ENCODE measurements around the gene BLACAT1.

Gene BLACAT1

GRCh38 chr1:205441318-205441633 is 14.6 kb downstream of the BLACAT1 start:
- TF ChIP-seq EGR1 (IDR thresholded peaks at IDR 0.05) (no peak), YY1 (IDR thresholded peaks at IDR 0.05; ENCODE audit: low read depth) (no peak), EP300 (IDR thresholded peaks at IDR 0.05; ENCODE audit: borderline replicate concordance) (no peak; the same call in 1 of the 2 replicates), USF1 (IDR thresholded peaks at IDR 0.05) (0 out of 2 replicates have a peak, but pooled peaks have one; percentile 13), TEAD4 (IDR thresholded peaks at IDR 0.05) (no peak; the same call in 1 of the 2 replicates), MAX (IDR thresholded peaks at IDR 0.05) (no peak), CREB1 (IDR thresholded peaks at IDR 0.05; ENCODE audit: low read depth) (no peak), NFIC (IDR thresholded peaks at IDR 0.05) (peak; percentile 28; the same call in 1 of the 2 replicates)

- no peak for TF ChIP-seq ZBTB7A (IDR thresholded peaks at IDR 0.05; ENCODE audit: low read depth)
- peak; percentile 66; the same call in 1 of the 2 replicates for TF ChIP-seq TCF12 (IDR thresholded peaks at IDR 0.05; ENCODE audit: low read depth)
- no peak for TF ChIP-seq RAD21 (IDR thresholded peaks at IDR 0.05; ENCODE audit: low read depth)
- 0 out of 2 replicates have a peak, but pooled peaks have one; percentile 30 for TF ChIP-seq YY1 (IDR thresholded peaks at IDR 0.05; ENCODE audit: low read depth)
- 0 out of 2 replicates have a peak, but pooled peaks have one; percentile 52 for TF ChIP-seq TEAD4 (IDR thresholded peaks at IDR 0.05)
- TF ChIP-seq EP300 (IDR thresholded peaks at IDR 0.05; ENCODE audit: borderline replicate concordance), result peak; percentile 71; the same call in 1 of the 2 replicates
- no peak for TF ChIP-seq USF1 (IDR thresholded peaks at IDR 0.05)
- no peak for TF ChIP-seq CREB1 (IDR thresholded peaks at IDR 0.05; ENCODE audit: low read depth)
- TF ChIP-seq MAX (IDR thresholded peaks at IDR 0.05), result peak; percentile 50; the same call in 1 of the 2 replicates
- no peak for TF ChIP-seq REST (IDR thresholded peaks at IDR 0.05; ENCODE audit: low read depth)
These were observed 15.1 kb downstream of the BLACAT1 start for GRCh38 chr1:205440476-205441317.

- no peak for TF ChIP-seq NFIC (IDR thresholded peaks at IDR 0.05)
- TF ChIP-seq CEBPB (IDR thresholded peaks at IDR 0.05), result no peak
- TF ChIP-seq TEAD4 (IDR thresholded peaks at IDR 0.05), result no peak
- no peak for TF ChIP-seq TCF12 (IDR thresholded peaks at IDR 0.05; ENCODE audit: low read depth)
- no peak for TF ChIP-seq RAD21 (IDR thresholded peaks at IDR 0.05; ENCODE audit: low read depth)
- TF ChIP-seq EGR1 (IDR thresholded peaks at IDR 0.05), result no peak
These were observed 15.7 kb downstream of the BLACAT1 start for GRCh38 chr1:205440121-205440475.

GRCh38 chr1:205438213-205439158 is 17.4 kb downstream of the BLACAT1 start:
- TF ChIP-seq EGR1 (IDR thresholded peaks at IDR 0.05), result no peak
- peak; percentile 8; the same call in 1 of the 2 replicates for TF ChIP-seq TEAD4 (IDR thresholded peaks at IDR 0.05)
- peak; percentile 44; the same call in 1 of the 2 replicates for TF ChIP-seq TCF12 (IDR thresholded peaks at IDR 0.05; ENCODE audit: low read depth)
- peak; percentile 36; the same call in 1 of the 2 replicates for TF ChIP-seq ZBTB7A (IDR thresholded peaks at IDR 0.05; ENCODE audit: low read depth)
- peak; percentile 54 for TF ChIP-seq RAD21 (IDR thresholded peaks at IDR 0.05; ENCODE audit: low read depth)
- no peak for TF ChIP-seq CEBPB (IDR thresholded peaks at IDR 0.05)
- TF ChIP-seq FOXM1 (IDR thresholded peaks at IDR 0.05; ENCODE audit: borderline replicate concordance, low read depth), result no peak
- peak; percentile 90 for TF ChIP-seq NFIC (IDR thresholded peaks at IDR 0.05)
- TF ChIP-seq MAX (IDR thresholded peaks at IDR 0.05), result peak; percentile 23; the same call in 1 of the 2 replicates

- TF ChIP-seq NFIC (IDR thresholded peaks at IDR 0.05) (no peak), TEAD4 (IDR thresholded peaks at IDR 0.05) (no peak), REST (IDR thresholded peaks at IDR 0.05; ENCODE audit: low read depth) (no peak), EGR1 (IDR thresholded peaks at IDR 0.05) (no peak), RAD21 (IDR thresholded peaks at IDR 0.05; ENCODE audit: low read depth) (no peak), CREB1 (IDR thresholded peaks at IDR 0.05; ENCODE audit: low read depth) (no peak), CEBPB (IDR thresholded peaks at IDR 0.05) (no peak), ZBTB7A (IDR thresholded peaks at IDR 0.05; ENCODE audit: low read depth) (no peak), EP300 (IDR thresholded peaks at IDR 0.05; ENCODE audit: borderline replicate concordance) (no peak), TCF12 (IDR thresholded peaks at IDR 0.05; ENCODE audit: low read depth) (no peak), YY1 (IDR thresholded peaks at IDR 0.05; ENCODE audit: low read depth) (no peak), FOXM1 (IDR thresholded peaks at IDR 0.05; ENCODE audit: borderline replicate concordance, low read depth) (no peak), TAF1 (IDR thresholded peaks at IDR 0.05; ENCODE audit: low read depth) (no peak), USF1 (IDR thresholded peaks at IDR 0.05) (no peak), MAX (IDR thresholded peaks at IDR 0.05) (no peak)
These were observed 18.3 kb downstream of the BLACAT1 start for GRCh38 chr1:205437570-205437969.
